ENCODE data around the gene CHCHD2.
A peak's percentile ranks its signal among the peaks of the same experiment; 100 is the strongest.
"Not testable (repeated sequence)": the region's sequence is repeated elsewhere in the genome, so short reads cannot be mapped to it uniquely, and the experiment has no call there.

CHCHD2 gene

GRCh38 chr7:56083150-56083785 lies 23.0 kb downstream of the CHCHD2 start:
- H3K9ac ChIP-seq (ENCODE audit: low read length in 2 of 2) = peak overlapping the region in 1 of 2 donors; percentile 13
- no peaks in the 10 kb centered on the region for H3K9me3 ChIP-seq (ENCODE audit: control insufficient read depth in 2 of 2, low read length in 2 of 2)
- H3K27ac ChIP-seq (ENCODE audit: low read length) = peak overlapping the region; percentile 55
- peaks cover 11 to 14% of the 10 kb centered on the region in 2 donors for H3K36me3 ChIP-seq (ENCODE audit: control insufficient read depth in 2 of 2, insufficient read depth in 2 of 2, low read length in 2 of 2)
- no peaks in the 10 kb centered on the region for H3K27me3 ChIP-seq (ENCODE audit: control insufficient read depth in 1 of 2, insufficient read depth in 2 of 2, low read length in 2 of 2)
- H3K4me1 ChIP-seq (ENCODE audit: control insufficient read depth, insufficient read depth, low read length) = peaks cover 34% of the 10 kb centered on the region
- peak overlapping the region in 1 of 2 donors; percentile 15 for H3K4me3 ChIP-seq (ENCODE audit: low read length in 2 of 2)

GRCh38 chr7:56081626-56082340 lies 24.5 kb downstream of the CHCHD2 start:
- Histone ChIP-seq H3K27ac (ENCODE audit: low read length) (no peak overlapping the region), H3K4me1 (ENCODE audit: control insufficient read depth, insufficient read depth, low read length) (peaks cover 35% of the 10 kb centered on the region), H3K9ac (ENCODE audit: low read length in 2 of 2) (no peak overlapping the region)

GRCh38 chr7:56080726-56081435 lies 25.4 kb downstream of the CHCHD2 start:
- H3K4me1 ChIP-seq (ENCODE audit: control insufficient read depth, insufficient read depth, low read length) = peaks cover 35% of the 10 kb centered on the region
- peak overlapping the region; percentile 94 for H3K27ac ChIP-seq (ENCODE audit: low read length)
- H3K9me3 ChIP-seq (ENCODE audit: control insufficient read depth in 2 of 2, low read length in 2 of 2); H3K4me3 ChIP-seq (ENCODE audit: low read length in 2 of 2); H3K9ac ChIP-seq (ENCODE audit: low read length in 2 of 2); H3K27me3 ChIP-seq (ENCODE audit: control insufficient read depth in 1 of 2, insufficient read depth in 2 of 2, low read length in 2 of 2): not testable (repeated sequence)
- peaks cover 8 to 18% of the 10 kb centered on the region in 2 donors for H3K36me3 ChIP-seq (ENCODE audit: control insufficient read depth in 2 of 2, insufficient read depth in 2 of 2, low read length in 2 of 2)

More at GRCh38 chr7:56081626-56082340, 24.5 kb downstream of the CHCHD2 start:
- Histone ChIP-seq H3K36me3 (ENCODE audit: control insufficient read depth in 2 of 2, insufficient read depth in 2 of 2, low read length in 2 of 2) (peaks cover 11 to 13% of the 10 kb centered on the region in 2 donors), H3K9me3 (ENCODE audit: control insufficient read depth in 2 of 2, low read length in 2 of 2) (no peaks in the 10 kb centered on the region), H3K27me3 (ENCODE audit: control insufficient read depth in 1 of 2, insufficient read depth in 2 of 2, low read length in 2 of 2) (no peaks in the 10 kb centered on the region), H3K4me3 (ENCODE audit: low read length in 2 of 2) (no peak overlapping the region)

- H3K4me3 ChIP-seq (ENCODE audit: low read length in 2 of 2) = peak overlapping the region in 1 of 2 donors; percentile 44
- no peaks in the 10 kb centered on the region for H3K9me3 ChIP-seq (ENCODE audit: control insufficient read depth in 2 of 2, low read length in 2 of 2)
- H3K27me3 ChIP-seq (ENCODE audit: control insufficient read depth in 1 of 2, insufficient read depth in 2 of 2, low read length in 2 of 2) = no peaks in the 10 kb centered on the region
- peak overlapping the region; percentile 50 to 64 for H3K9ac ChIP-seq (ENCODE audit: low read length in 2 of 2)
- peaks cover 38% of the 10 kb centered on the region for H3K4me1 ChIP-seq (ENCODE audit: control insufficient read depth, insufficient read depth, low read length)
- H3K27ac ChIP-seq (ENCODE audit: low read length) = peak overlapping the region; percentile 94
- peaks cover 8 to 18% of the 10 kb centered on the region in 2 donors for H3K36me3 ChIP-seq (ENCODE audit: control insufficient read depth in 2 of 2, insufficient read depth in 2 of 2, low read length in 2 of 2)
Measured at GRCh38 chr7:56079450-56080185, 26.7 kb downstream of the CHCHD2 start.

GRCh38 chr7:56078196-56078595 lies 28.1 kb downstream of the CHCHD2 start:
- peak overlapping the region; percentile 94 for H3K27ac ChIP-seq (ENCODE audit: low read length)
- peaks cover 8 to 18% of the 10 kb centered on the region in 2 donors for H3K36me3 ChIP-seq (ENCODE audit: control insufficient read depth in 2 of 2, insufficient read depth in 2 of 2, low read length in 2 of 2)
- no peaks in the 10 kb centered on the region for H3K9me3 ChIP-seq (ENCODE audit: control insufficient read depth in 2 of 2, low read length in 2 of 2)
- H3K4me1 ChIP-seq (ENCODE audit: control insufficient read depth, insufficient read depth, low read length) = peaks cover 33% of the 10 kb centered on the region
- H3K27me3 ChIP-seq (ENCODE audit: control insufficient read depth in 1 of 2, insufficient read depth in 2 of 2, low read length in 2 of 2) = no peaks in the 10 kb centered on the region
- no peak overlapping the region for H3K9ac ChIP-seq (ENCODE audit: low read length in 2 of 2)
- H3K4me3 ChIP-seq (ENCODE audit: low read length in 2 of 2) = no peak overlapping the region

GRCh38 chr7:56077681-56078080 lies 28.6 kb downstream of the CHCHD2 start:
- no peaks in the 10 kb centered on the region for H3K27me3 ChIP-seq (ENCODE audit: control insufficient read depth in 1 of 2, insufficient read depth in 2 of 2, low read length in 2 of 2)
- H3K9ac ChIP-seq (ENCODE audit: low read length in 2 of 2) = peak overlapping the region in 1 of 2 donors; percentile 17
- H3K4me3 ChIP-seq (ENCODE audit: low read length in 2 of 2) = no peak overlapping the region
- peaks cover 8 to 18% of the 10 kb centered on the region in 2 donors for H3K36me3 ChIP-seq (ENCODE audit: control insufficient read depth in 2 of 2, insufficient read depth in 2 of 2, low read length in 2 of 2)
- H3K27ac ChIP-seq (ENCODE audit: low read length) = peak overlapping the region; percentile 94
- H3K4me1 ChIP-seq (ENCODE audit: control insufficient read depth, insufficient read depth, low read length) = peaks cover 30% of the 10 kb centered on the region
- H3K9me3 ChIP-seq (ENCODE audit: control insufficient read depth in 2 of 2, low read length in 2 of 2) = no peaks in the 10 kb centered on the region

- Histone ChIP-seq H3K27ac (ENCODE audit: low read length) (no peak overlapping the region), H3K36me3 (ENCODE audit: control insufficient read depth in 2 of 2, insufficient read depth in 2 of 2, low read length in 2 of 2) (peaks cover 8 to 17% of the 10 kb centered on the region in 2 donors), H3K9ac (ENCODE audit: low read length in 2 of 2) (peak overlapping the region; percentile 36 to 44), H3K27me3 (ENCODE audit: control insufficient read depth in 1 of 2, insufficient read depth in 2 of 2, low read length in 2 of 2) (no peaks in the 10 kb centered on the region), H3K9me3 (ENCODE audit: control insufficient read depth in 2 of 2, low read length in 2 of 2) (no peaks in the 10 kb centered on the region), H3K4me1 (ENCODE audit: control insufficient read depth, insufficient read depth, low read length) (peaks cover 16% of the 10 kb centered on the region), H3K4me3 (ENCODE audit: low read length in 2 of 2) (no peak overlapping the region)
Measured at GRCh38 chr7:56074371-56074791, 31.9 kb downstream of the CHCHD2 start.

- H3K4me1 ChIP-seq (ENCODE audit: control insufficient read depth, insufficient read depth, low read length); H3K27ac ChIP-seq (ENCODE audit: low read length); H3K27me3 ChIP-seq (ENCODE audit: control insufficient read depth in 1 of 2, insufficient read depth in 2 of 2, low read length in 2 of 2); H3K9me3 ChIP-seq (ENCODE audit: control insufficient read depth in 2 of 2, low read length in 2 of 2); H3K4me3 ChIP-seq (ENCODE audit: low read length in 2 of 2); H3K9ac ChIP-seq (ENCODE audit: low read length in 2 of 2): not testable (repeated sequence)
- H3K36me3 ChIP-seq (ENCODE audit: control insufficient read depth in 2 of 2, insufficient read depth in 2 of 2, low read length in 2 of 2) = peaks cover 11 to 22% of the 10 kb centered on the region in 2 donors
Measured at GRCh38 chr7:56066376-56066775, 39.9 kb downstream of the CHCHD2 start.

- Histone ChIP-seq H3K36me3 (ENCODE audit: control insufficient read depth in 2 of 2, insufficient read depth in 2 of 2, low read length in 2 of 2) (peaks cover 19 to 39% of the 10 kb centered on the region in 2 donors), H3K9me3 (ENCODE audit: control insufficient read depth in 2 of 2, low read length in 2 of 2) (no peaks in the 10 kb centered on the region), H3K27me3 (ENCODE audit: control insufficient read depth in 1 of 2, insufficient read depth in 2 of 2, low read length in 2 of 2) (no peaks in the 10 kb centered on the region), H3K27ac (ENCODE audit: low read length) (peak within 1 kb of the TSS; percentile 90), H3K9ac (ENCODE audit: low read length in 2 of 2) (peak within 1 kb of the TSS; percentile 72 to 85), H3K4me3 (ENCODE audit: low read length in 2 of 2) (peak within 1 kb of the TSS; percentile 88 to 94), H3K4me1 (ENCODE audit: control insufficient read depth, insufficient read depth, low read length) (peaks cover 5% of the 10 kb centered on the region)
Measured at GRCh38 chr7:56063882-56064625, 42.2 kb downstream of the CHCHD2 start, which contains the start of gene SUMF2. TSS of gene SUMF2 (plus strand) at chr7:56064286. CDS start at chr7:56064312, 26 bp downstream.

Data from stomach smooth muscle (tissue), 2 donors.